GM19238 (cell line): ENCODE results near the gene CPTP.
"Not testable (repeated sequence)": the region's sequence is repeated elsewhere in the genome, so short reads cannot be mapped to it uniquely, and the experiment has no call there.

Experiments
- DNase-seq: peaks from one replicate; pipeline ENCODE4 v3.0.0; 2011; ENCODE audit warnings: low spot score; ENCODE audit not compliant: insufficient read length

CPTP gene

GRCh38 chr1:1306070-1306660 lies 18.4 kb upstream of the CPTP start:
- no peak for DNase-seq

- DNase-seq, result no peak
Observed at GRCh38 chr1:1306661-1307260, 17.8 kb upstream of the CPTP start.

GRCh38 chr1:1307261-1307922 lies 17.2 kb upstream of the CPTP start:
- DNase-seq, result no peak

GRCh38 chr1:1307923-1308755 lies 16.5 kb upstream of the CPTP start, which contains the start of the genes ACAP3 and PUSL1:
TSS of gene ACAP3 (minus strand) at chr1:1307930. CDS start at chr1:1307815, 115 bp downstream.
TSS of gene PUSL1 (plus strand) at chr1:1308597. CDS start at chr1:1308644, 47 bp downstream.
- peak; percentile 99 for DNase-seq

GRCh38 chr1:1308756-1309250 lies 15.8 kb upstream of the CPTP start:
- DNase-seq, result no peak

- no peak for DNase-seq
Observed at GRCh38 chr1:1309251-1310108, 15.1 kb upstream of the CPTP start.

GRCh38 chr1:1310109-1310385 lies 14.6 kb upstream of the CPTP start:
- DNase-seq, result no peak

GRCh38 chr1:1310476-1311053 lies 14.0 kb upstream of the CPTP start:
- no peak for DNase-seq

GRCh38 chr1:1311107-1312104 lies 13.2 kb upstream of the CPTP start:
- DNase-seq, result no peak

GRCh38 chr1:1312450-1313314 lies 11.9 kb upstream of the CPTP start:
- no peak for DNase-seq

- DNase-seq, result no peak
Observed at GRCh38 chr1:1313500-1314236, 10.9 kb upstream of the CPTP start.

- DNase-seq, result no peak
Observed at GRCh38 chr1:1314237-1314586, 10.4 kb upstream of the CPTP start.

GRCh38 chr1:1314678-1315335 lies 9.8 kb upstream of the CPTP start:
- no peak for DNase-seq

GRCh38 chr1:1315435-1315954 lies 9.1 kb upstream of the CPTP start:
- DNase-seq, result no peak

- not testable (repeated sequence) for DNase-seq
Observed at GRCh38 chr1:1316199-1316598, 8.4 kb upstream of the CPTP start.

- no peak for DNase-seq
Observed at GRCh38 chr1:1317420-1317819, 7.2 kb upstream of the CPTP start.

GRCh38 chr1:1318131-1318652 lies 6.4 kb upstream of the CPTP start:
- DNase-seq, result no peak
